K562 (cell line): ENCODE measurements around the gene ABCA13. TPM values are rescaled to one million over a fixed set of nuclear protein-coding genes. Genes with fewer than 3 reads are reported as not detected.

Experiments
- ATAC-seq: fragments of 200-7000 bp; cut with Tn5 transposase; 3 replicates; pipeline ENCODE4 v1.9.1; 2020; ENCODE audit warnings: moderate library complexity
- BruUV-seq: library from RNA; stranded (reverse); fragments of 400-500 nt; replicated peaks from 2 replicates; lab custom pipeline; 2021; lab: Mats Ljungman, UMichigan
- CTCF ChIA-PET: fragments of 300-600 bp; formaldehyde crosslinking; extraction: SDS; loops from one replicate; lab custom pipeline; 2021; ENCODE audit warnings: low intra/inter-chr PET ratio; lab: Yijun Ruan, JAX
- POLR2A ChIA-PET: fragments of 300-600, 350-650 bp; sonication (Branson Sonifier 250); formaldehyde crosslinking; extraction: SDS; loops from one replicate; lab custom pipeline; 2021; ENCODE audit warnings: antibody characterized with exemption, inconsistent platforms; lab: Yijun Ruan, JAX
- DNase-seq, 4 experiments: peaks; one replicate each; pipeline versions ENCODE4 v3.0.0 to v3.0.0-alpha.2; 2011 to 2018; ENCODE audit warnings: low spot score in 3 of 4, mixed read lengths in 3 of 4; ENCODE audit errors: extremely low read depth in 1 of 4
- FAIRE-seq: peaks from 2 replicates; lab custom pipeline; 2011; peaks lifted over from hg19 to GRCh38; lab: Jason Lieb, UNC
- H2AFZ ChIP-seq: 2 replicates; pipeline ENCODE4 v1.6.0; 2011; ENCODE audit warnings: low read depth, low read length, control low read depth, inconsistent platforms
- H3K27ac ChIP-seq: fragments of 200-600 bp; 3 replicates; pipeline ENCODE4 v1.8.0; 2011; ENCODE audit warnings: low read depth, mild to moderate bottlenecking, control low read depth, inconsistent platforms, low read length, moderate library complexity, mixed read lengths; ENCODE audit errors: extremely low read depth
- H3K27me3 ChIP-seq, 2 experiments: fragments of 300-600 bp in 1 of 2; 2 replicates in 1 of 2; 3 replicates in 1 of 2; pipeline versions ENCODE4 v1.6.0 to v1.8.0; 2011; ENCODE audit warnings: inconsistent platforms in 2 of 2, low read length in 2 of 2, mild to moderate bottlenecking in 1 of 2, mixed read lengths in 1 of 2, moderate library complexity in 1 of 2; ENCODE audit not compliant: control insufficient read depth in 2 of 2, insufficient read depth in 2 of 2
- H3K36me3 ChIP-seq: fragments of 300-600 bp; 3 replicates; pipeline ENCODE4 v1.8.0; 2011; ENCODE audit warnings: mild to moderate bottlenecking, low read length, inconsistent platforms; ENCODE audit not compliant: control insufficient read depth, insufficient read depth
- H3K4me1 ChIP-seq, 2 experiments: fragments of 200-600 bp in 1 of 2; replicated peaks in 1 of 2; 2 replicates in 1 of 2; 3 replicates in 1 of 2; pipeline versions ENCODE4 v1.5.1 to v1.8.0; 2011; ENCODE audit warnings: inconsistent platforms in 2 of 2, low read length in 2 of 2, mild to moderate bottlenecking in 1 of 2, mixed read lengths in 1 of 2, moderate library complexity in 1 of 2; ENCODE audit not compliant: control insufficient read depth in 2 of 2, insufficient read depth in 2 of 2
- H3K4me2 ChIP-seq: 2 replicates; pipeline ENCODE4 v1.6.1; 2011; ENCODE audit warnings: low read length, control low read depth, inconsistent platforms, mixed read lengths; ENCODE audit not compliant: insufficient read depth
- H3K4me3 ChIP-seq: fragments of 200-600 bp; sonication (generic), shearing (Covaris generic); 2 replicates; pipeline ENCODE4 v1.5.1; 2016; ENCODE audit warnings: control low read depth, inconsistent platforms
- H3K79me2 ChIP-seq: fragments of 200-600 bp; 3 replicates; pipeline ENCODE4 v1.8.0; 2011; ENCODE audit warnings: low read length, inconsistent platforms; ENCODE audit not compliant: control insufficient read depth, insufficient read depth
- H3K9ac ChIP-seq, 2 experiments: 2 replicates each; pipeline versions ENCODE4 v1.6.0 to v1.6.1; 2011; ENCODE audit warnings: low read depth in 2 of 2, low read length in 2 of 2, control low read depth in 1 of 2, inconsistent platforms in 1 of 2, mild to moderate bottlenecking in 1 of 2, mixed read lengths in 1 of 2; ENCODE audit not compliant: insufficient read depth in 1 of 2
- H3K9me1 ChIP-seq: one replicate; pipeline ENCODE4 v1.6.0; 2011; ENCODE audit warnings: inconsistent platforms, mild to moderate bottlenecking, low read length, moderate library complexity; ENCODE audit not compliant: control insufficient read depth, insufficient read depth
- H3K9me3 ChIP-seq: replicated peaks from 2 replicates; pipeline ENCODE4 v1.5.1; 2011; ENCODE audit warnings: low read depth, low read length, inconsistent platforms; ENCODE audit not compliant: control insufficient read depth, insufficient read depth
- H4K20me1 ChIP-seq: replicated peaks from 2 replicates; pipeline ENCODE4 v1.6.1; 2011; ENCODE audit warnings: low read length, inconsistent platforms, mixed read lengths; ENCODE audit not compliant: control insufficient read depth, insufficient read depth
- BRF1 ChIP-seq: IDR thresholded peaks from 3 replicates; pipeline ENCODE4 v1.6.1; 2011; ENCODE audit warnings: borderline replicate concordance, mild to moderate bottlenecking; ENCODE audit not compliant: insufficient read length; ENCODE audit errors: extremely low read depth
- HCFC1 ChIP-seq: IDR thresholded peaks from 2 replicates; pipeline ENCODE4 v1.6.1; 2012; ENCODE audit warnings: low read depth, low read length, improper control_type of control experiment
- MAFF ChIP-seq: IDR thresholded peaks from 2 replicates; pipeline ENCODE4 v1.6.1; 2012; ENCODE audit warnings: low read length, improper control_type of control experiment
- MNT ChIP-seq, 2 experiments: fragments of 450-650 bp; conservative IDR thresholded peaks; 2 replicates each; pipeline ENCODE4 v1.6.1; 2017; ENCODE audit warnings: mild to moderate bottlenecking in 2 of 2, moderate library complexity in 2 of 2
- NFIC ChIP-seq: fragments of 450-650 bp; IDR thresholded peaks from 2 replicates; pipeline ENCODE4 v1.6.1; 2017; ENCODE audit warnings: mild to moderate bottlenecking, inconsistent platforms
- SMAD1 ChIP-seq: fragments of 150-350 bp; IDR thresholded peaks from 2 replicates; pipeline ENCODE4 v1.6.1; 2014; ENCODE audit warnings: low read length, low read depth; ENCODE audit not compliant: partially characterized antibody
- SREBF1 ChIP-seq: fragments of 150-350 bp; IDR thresholded peaks from 2 replicates; pipeline ENCODE4 v1.6.1; 2014; ENCODE audit warnings: antibody characterized with exemption, low read depth, low read length, borderline replicate concordance
- UBTF ChIP-seq, 2 experiments: IDR thresholded peaks; 2 replicates each; pipeline ENCODE4 v1.6.1; 2012; ENCODE audit warnings: improper control_type of control experiment in 2 of 2, low read depth in 2 of 2, low read length in 2 of 2, borderline replicate concordance in 1 of 2
- ZNF511 ChIP-seq: sonication (generic); formaldehyde crosslinking; IDR thresholded peaks from 2 replicates; pipeline ENCODE4 v1.8.0; 2022; ENCODE audit warnings: mild to moderate bottlenecking, missing genetic modification reagents
- WGBS: fragments of 100-300 bp; shearing (Covaris generic); methylation state at CpG from one replicate; pipeline ENCODE4 v1.1.6; 2016; ENCODE audit warnings: low coverage, mixed read lengths; ENCODE audit not compliant: insufficient coverage; ENCODE audit errors: missing lambda C conversion rate; 5-methylcytosine and 5-hydroxymethylcytosine counted together
- in situ Hi-C: fragments of 300-500 bp; cut with MboI; formaldehyde crosslinking; loops from 4 replicates; pipeline ENCODE4 v1.15.0; 2018; ENCODE audit warnings: inconsistent platforms, mixed read lengths
- intact Hi-C: fragments of 100-400 bp; cut with micrococcal nuclease; formaldehyde crosslinking; loops from 2 replicates; pipeline ENCODE4 v1.14.2; 2022
- polyA plus RNA-seq, 8 experiments: library from polyadenylated mRNA; depleted of rRNA in 4 of 8; stranded (reverse) in 5 of 8; unstranded in 3 of 8; fragments of >200 nt; fragmentation: Nextera tagmentation in 2 of 8; fragmentation: Illumina TruSeq in 1 of 8; extraction: Ambion mirVana in 2 of 8; extraction: Trizol in 1 of 8; gene quantifications; 2 replicates each; pipeline versions ENCODE4 v1.2.1 to v1.2.3, GENCODE V29; 2011 to 2014; ENCODE audit warnings: inconsistent platforms in 1 of 8, missing spikeins in 1 of 8
- total RNA-seq, 7 experiments: library from RNA; depleted of rRNA in 6 of 7; stranded (reverse); fragments of >200 nt in 6 of 7; fragmentation: Illumina TruSeq in 2 of 7; extraction: Trizol in 2 of 7; gene quantifications; 2 replicates each; pipeline versions ENCODE4 v1.2.1 to v1.2.3, GENCODE V29; 2011 to 2021; ENCODE audit warnings: low replicate concordance in 1 of 7
- TF ChIP-seq, protein P1 (sequence below): fragments of 250-450 bp; sonication (Bioruptor Pico); IDR thresholded peaks from 2 replicates; pipeline ENCODE4 v1.8.0; 2021; ENCODE audit warnings: borderline replicate concordance, mild to moderate bottlenecking, moderate library complexity; ENCODE audit not compliant: poor library complexity, severe bottlenecking

The ABCA13 gene
- total and polyA plus RNA-seq, 9 of the 15 experiments (the other 6 are each of a cell fraction or from before 2014, with no cell fraction given): 0.14 to 1.5 (median 0.38) TPM

- no peaks in the 10 kb centered on the region for H3K36me3 ChIP-seq
- H3K27me3 ChIP-seq: no peaks in the 10 kb centered on the region
- TF ChIP-seq SMAD1 (no peak), SREBF1 (no peak), ZNF511 (no peak), BRF1 (no peak), HCFC1 (no peak), MNT (conservative IDR thresholded peaks at IDR 0.05) (no peak), NFIC (no peak), UBTF (IDR thresholded peaks at IDR 0.05; ENCODE audit: borderline replicate concordance in 1 of 2, low read depth in 2 of 2, low read length in 2 of 2) (no peak), MAFF (no peak)
- TF ChIP-seq, protein P1, sequence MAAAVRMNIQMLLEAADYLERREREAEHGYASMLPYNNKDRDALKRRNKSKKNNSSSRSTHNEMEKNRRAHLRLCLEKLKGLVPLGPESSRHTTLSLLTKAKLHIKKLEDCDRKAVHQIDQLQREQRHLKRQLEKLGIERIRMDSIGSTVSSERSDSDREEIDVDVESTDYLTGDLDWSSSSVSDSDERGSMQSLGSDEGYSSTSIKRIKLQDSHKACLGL (CRISPR knock-in tag): no peak
- FAIRE-seq (no peak), ATAC-seq (no peak), DNase-seq (no peak)
- WGBS: 0% methylated on average over 2 of the region's 2 CpGs
- H3K9me1 ChIP-seq: no peaks in the 10 kb centered on the region
- ChIA-PET POLR2A (no interaction called here), CTCF (no interaction called here)
- intact Hi-C loops (loop anchor here (5.0 kb wide), 1 partner anchor 1555 kb away; no protein-coding TSS in a partner anchor), in situ Hi-C loops (no loop called here)
- H3K4me2 ChIP-seq: no peak overlapping the region
- no peaks in the 10 kb centered on the region for H3K4me1 ChIP-seq
- H2AFZ ChIP-seq: no peak overlapping the region
- no peak overlapping the region for H3K9ac ChIP-seq
- H3K27ac ChIP-seq: no peak overlapping the region
- no TSS peak for BruUV-seq
- H3K4me3 ChIP-seq: no peak overlapping the region
- no peaks in the 10 kb centered on the region for H4K20me1 ChIP-seq
- H3K79me2 ChIP-seq: no peaks in the 10 kb centered on the region
- H3K9me3 ChIP-seq: no peaks in the 10 kb centered on the region
These were observed 125.7 kb downstream of the ABCA13 start for GRCh38 chr7:48296966-48297365.
